ENCODE results near the gene MGAT4B. TPM values are rescaled to one million over a fixed set of nuclear protein-coding genes. Genes with fewer than 3 reads are reported as not detected.

MGAT4B gene
- total and polyA plus RNA-seq, 2 of the 13 experiments (the other 11 are each of a cell fraction or from before 2014, with no cell fraction given) = 93.5 to 130 TPM

DNA sequence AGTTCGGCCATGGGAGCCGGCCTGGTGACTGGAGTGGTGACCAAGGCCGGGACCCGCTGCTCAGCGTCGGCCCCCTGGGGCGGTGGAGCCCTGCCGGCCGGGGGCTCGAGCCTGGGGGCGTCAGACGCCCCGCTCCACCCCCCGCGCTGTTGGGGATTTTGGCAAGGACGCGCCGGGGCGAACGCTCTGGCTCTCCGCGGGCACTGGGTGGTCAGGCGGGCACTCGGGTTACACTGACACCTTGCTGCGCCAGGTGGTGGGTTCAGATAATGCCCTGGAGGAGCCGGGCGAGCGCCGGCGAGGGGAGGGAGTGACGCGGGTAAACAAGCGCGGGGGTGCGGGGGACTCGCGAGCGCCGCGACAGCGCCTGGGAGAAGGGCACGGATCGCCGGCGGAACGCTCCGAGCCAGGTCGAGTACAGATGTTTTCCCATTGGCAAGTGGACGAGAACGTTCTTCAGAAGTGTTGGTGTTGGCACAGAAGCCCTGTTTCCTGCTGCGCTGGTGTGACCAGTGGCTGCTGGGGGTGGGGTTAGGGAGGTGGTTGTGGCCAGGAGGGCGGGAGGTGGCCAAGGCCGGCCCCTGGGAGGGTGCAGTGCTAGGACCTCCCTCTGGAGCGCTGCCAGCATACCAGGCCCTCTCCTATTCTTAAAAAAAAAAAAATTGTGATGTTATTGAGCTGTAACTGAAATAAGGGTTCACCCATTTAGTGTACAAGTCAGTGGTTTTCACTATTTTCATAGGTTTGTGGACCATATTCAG, 14.8 kb upstream of the MGAT4B start (continued):
- TF ChIP-seq TCF7 (IDR thresholded peaks at IDR 0.05; ENCODE audit: low read depth) (no peak), ZSCAN25 (CRISPR knock-in tag; IDR thresholded peaks at IDR 0.05) (no peak), SIX1 (CRISPR knock-in tag; IDR thresholded peaks at IDR 0.05; ENCODE audit: borderline replicate concordance) (no peak), ZNF703 (CRISPR knock-in tag; IDR thresholded peaks at IDR 0.05; ENCODE audit: borderline replicate concordance) (peak; percentile 63; the same call in 1 of the 2 replicates), RFXAP (CRISPR knock-in tag; IDR thresholded peaks at IDR 0.05; ENCODE audit: borderline replicate concordance) (0 out of 2 replicates have a peak, but pooled peaks have one; percentile 37), NCOA5 (CRISPR knock-in tag; IDR thresholded peaks at IDR 0.05) (no peak), DMAP1 (CRISPR knock-in tag; IDR thresholded peaks at IDR 0.05) (no peak), ZFP90 (CRISPR knock-in tag; IDR thresholded peaks at IDR 0.05; ENCODE audit: borderline replicate concordance) (0 out of 2 replicates have a peak, but pooled peaks have one; percentile 56), FOSL2 (CRISPR knock-in tag; IDR thresholded peaks at IDR 0.05) (0 out of 2 replicates have a peak, but pooled peaks have one; percentile 5), ZNF34 (CRISPR knock-in tag; IDR thresholded peaks at IDR 0.05; ENCODE audit: borderline replicate concordance) (no peak), ZNF17 (CRISPR knock-in tag; IDR thresholded peaks at IDR 0.05) (no peak), MED8 (CRISPR knock-in tag; IDR thresholded peaks at IDR 0.05; ENCODE audit: insufficient replicate concordance) (no peak), KDM1A (CRISPR knock-in tag; IDR thresholded peaks at IDR 0.05) (no peak), KLF6 (CRISPR knock-in tag; IDR thresholded peaks at IDR 0.05) (no peak), NKX3-1 (CRISPR knock-in tag; IDR thresholded peaks at IDR 0.05) (no peak; the same call in 1 of the 2 replicates)
- TF ChIP-seq, protein P1, sequence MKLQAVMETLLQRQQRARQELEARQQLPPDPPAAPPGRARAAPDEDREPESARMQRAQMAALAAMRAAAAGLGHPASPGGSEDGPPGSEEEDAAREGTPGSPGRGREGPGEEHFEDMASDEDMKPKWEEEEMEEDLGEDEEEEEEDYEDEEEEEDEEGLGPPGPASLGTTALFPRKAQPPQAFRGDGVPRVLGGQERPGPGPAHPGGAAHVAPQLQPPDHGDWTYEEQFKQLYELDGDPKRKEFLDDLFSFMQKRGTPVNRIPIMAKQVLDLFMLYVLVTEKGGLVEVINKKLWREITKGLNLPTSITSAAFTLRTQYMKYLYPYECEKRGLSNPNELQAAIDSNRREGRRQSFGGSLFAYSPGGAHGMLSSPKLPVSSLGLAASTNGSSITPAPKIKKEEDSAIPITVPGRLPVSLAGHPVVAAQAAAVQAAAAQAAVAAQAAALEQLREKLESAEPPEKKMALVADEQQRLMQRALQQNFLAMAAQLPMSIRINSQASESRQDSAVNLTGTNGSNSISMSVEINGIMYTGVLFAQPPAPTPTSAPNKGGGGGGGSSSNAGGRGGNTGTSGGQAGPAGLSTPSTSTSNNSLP (IDR thresholded peaks at IDR 0.05; ENCODE audit: low read depth, low read length) = no peak
- TF ChIP-seq, protein P2, sequence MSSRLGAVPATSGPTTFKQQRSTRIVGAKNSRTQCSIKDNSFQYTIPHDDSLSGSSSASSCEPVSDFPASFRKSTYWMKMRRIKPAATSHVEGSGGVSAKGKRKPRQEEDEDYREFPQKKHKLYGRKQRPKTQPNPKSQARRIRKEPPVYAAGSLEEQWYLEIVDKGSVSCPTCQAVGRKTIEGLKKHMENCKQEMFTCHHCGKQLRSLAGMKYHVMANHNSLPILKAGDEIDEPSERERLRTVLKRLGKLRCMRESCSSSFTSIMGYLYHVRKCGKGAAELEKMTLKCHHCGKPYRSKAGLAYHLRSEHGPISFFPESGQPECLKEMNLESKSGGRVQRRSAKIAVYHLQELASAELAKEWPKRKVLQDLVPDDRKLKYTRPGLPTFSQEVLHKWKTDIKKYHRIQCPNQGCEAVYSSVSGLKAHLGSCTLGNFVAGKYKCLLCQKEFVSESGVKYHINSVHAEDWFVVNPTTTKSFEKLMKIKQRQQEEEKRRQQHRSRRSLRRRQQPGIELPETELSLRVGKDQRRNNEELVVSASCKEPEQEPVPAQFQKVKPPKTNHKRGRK (CRISPR knock-in tag; IDR thresholded peaks at IDR 0.05) = no peak
- TF ChIP-seq, protein P3, sequence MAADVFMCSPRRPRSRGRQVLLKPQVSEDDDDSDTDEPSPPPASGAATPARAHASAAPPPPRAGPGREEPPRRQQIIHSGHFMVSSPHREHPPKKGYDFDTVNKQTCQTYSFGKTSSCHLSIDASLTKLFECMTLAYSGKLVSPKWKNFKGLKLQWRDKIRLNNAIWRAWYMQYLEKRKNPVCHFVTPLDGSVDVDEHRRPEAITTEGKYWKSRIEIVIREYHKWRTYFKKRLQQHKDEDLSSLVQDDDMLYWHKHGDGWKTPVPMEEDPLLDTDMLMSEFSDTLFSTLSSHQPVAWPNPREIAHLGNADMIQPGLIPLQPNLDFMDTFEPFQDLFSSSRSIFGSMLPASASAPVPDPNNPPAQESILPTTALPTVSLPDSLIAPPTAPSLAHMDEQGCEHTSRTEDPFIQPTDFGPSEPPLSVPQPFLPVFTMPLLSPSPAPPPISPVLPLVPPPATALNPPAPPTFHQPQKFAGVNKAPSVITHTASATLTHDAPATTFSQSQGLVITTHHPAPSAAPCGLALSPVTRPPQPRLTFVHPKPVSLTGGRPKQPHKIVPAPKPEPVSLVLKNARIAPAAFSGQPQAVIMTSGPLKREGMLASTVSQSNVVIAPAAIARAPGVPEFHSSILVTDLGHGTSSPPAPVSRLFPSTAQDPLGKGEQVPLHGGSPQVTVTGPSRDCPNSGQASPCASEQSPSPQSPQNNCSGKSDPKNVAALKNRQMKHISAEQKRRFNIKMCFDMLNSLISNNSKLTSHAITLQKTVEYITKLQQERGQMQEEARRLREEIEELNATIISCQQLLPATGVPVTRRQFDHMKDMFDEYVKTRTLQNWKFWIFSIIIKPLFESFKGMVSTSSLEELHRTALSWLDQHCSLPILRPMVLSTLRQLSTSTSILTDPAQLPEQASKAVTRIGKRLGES (CRISPR knock-in tag; IDR thresholded peaks at IDR 0.05; ENCODE audit: borderline replicate concordance) = no peak
- TF ChIP-seq, protein P4, sequence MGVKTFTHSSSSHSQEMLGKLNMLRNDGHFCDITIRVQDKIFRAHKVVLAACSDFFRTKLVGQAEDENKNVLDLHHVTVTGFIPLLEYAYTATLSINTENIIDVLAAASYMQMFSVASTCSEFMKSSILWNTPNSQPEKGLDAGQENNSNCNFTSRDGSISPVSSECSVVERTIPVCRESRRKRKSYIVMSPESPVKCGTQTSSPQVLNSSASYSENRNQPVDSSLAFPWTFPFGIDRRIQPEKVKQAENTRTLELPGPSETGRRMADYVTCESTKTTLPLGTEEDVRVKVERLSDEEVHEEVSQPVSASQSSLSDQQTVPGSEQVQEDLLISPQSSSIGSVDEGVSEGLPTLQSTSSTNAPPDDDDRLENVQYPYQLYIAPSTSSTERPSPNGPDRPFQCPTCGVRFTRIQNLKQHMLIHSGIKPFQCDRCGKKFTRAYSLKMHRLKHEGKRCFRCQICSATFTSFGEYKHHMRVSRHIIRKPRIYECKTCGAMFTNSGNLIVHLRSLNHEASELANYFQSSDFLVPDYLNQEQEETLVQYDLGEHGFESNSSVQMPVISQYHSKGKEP (CRISPR knock-in tag; IDR thresholded peaks at IDR 0.05) = no peak
- TF ChIP-seq, protein P5, sequence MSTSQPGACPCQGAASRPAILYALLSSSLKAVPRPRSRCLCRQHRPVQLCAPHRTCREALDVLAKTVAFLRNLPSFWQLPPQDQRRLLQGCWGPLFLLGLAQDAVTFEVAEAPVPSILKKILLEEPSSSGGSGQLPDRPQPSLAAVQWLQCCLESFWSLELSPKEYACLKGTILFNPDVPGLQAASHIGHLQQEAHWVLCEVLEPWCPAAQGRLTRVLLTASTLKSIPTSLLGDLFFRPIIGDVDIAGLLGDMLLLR (CRISPR knock-in tag; IDR thresholded peaks at IDR 0.05) = no peak

Data from HepG2 (cell line).